ENCODE measurements around the gene PIGQ. TPM values are rescaled to one million over a fixed set of nuclear protein-coding genes. Genes with fewer than 3 reads are reported as not detected.

Gene PIGQ
- total RNA-seq, 1 experiment from 2014 or later, result 45.6 TPM

- no peaks in the 10 kb centered on the region for H3K4me1 Mint-ChIP-seq (ENCODE audit: insufficient read depth, unreplicated experiment)
- no peak for DNase-seq (ENCODE audit: unreplicated experiment)
- no peaks in the 10 kb centered on the region for H3K36me3 Mint-ChIP-seq (ENCODE audit: insufficient read depth, unreplicated experiment)
- no peak for TF ChIP-seq CTCF (IDR thresholded peaks at IDR 0.05; ENCODE audit: unreplicated experiment)
- intact Hi-C loops (cut with micrococcal nuclease), result no loop called here
- H3K27ac Mint-ChIP-seq (ENCODE audit: low read depth, unreplicated experiment), result no peak overlapping the region
- no peaks in the 10 kb centered on the region for H3K9me3 Mint-ChIP-seq (ENCODE audit: unreplicated experiment)
- POLR2A ChIA-PET, result no interaction called here
- H3K27me3 Mint-ChIP-seq (ENCODE audit: insufficient read depth, unreplicated experiment), result no peaks in the 10 kb centered on the region
- CTCF ChIA-PET, result no interaction called here
- no TSS peak for BruUV-seq (replicated peaks)
- no peak overlapping the region for H3K4me3 Mint-ChIP-seq (ENCODE audit: unreplicated experiment)
These were observed 13.1 kb upstream of the PIGQ start for GRCh38 chr16:556474-557173.

GRCh38 chr16:557463-558297 lies 12.1 kb upstream of the PIGQ start:
- BruUV-seq (replicated peaks), result no TSS peak
- no peak for TF ChIP-seq CTCF (IDR thresholded peaks at IDR 0.05; ENCODE audit: unreplicated experiment)
- POLR2A ChIA-PET, result interaction anchor here (0.6 kb wide), 1 partner anchor 470 kb away, joined by 3 read pairs; no protein-coding TSS in a partner anchor
- Mint-ChIP-seq H3K27ac (ENCODE audit: low read depth, unreplicated experiment) (no peak overlapping the region), H3K9me3 (ENCODE audit: unreplicated experiment) (no peaks in the 10 kb centered on the region), H3K4me3 (ENCODE audit: unreplicated experiment) (no peak overlapping the region), H3K4me1 (ENCODE audit: insufficient read depth, unreplicated experiment) (no peaks in the 10 kb centered on the region), H3K27me3 (ENCODE audit: insufficient read depth, unreplicated experiment) (no peaks in the 10 kb centered on the region), H3K36me3 (ENCODE audit: insufficient read depth, unreplicated experiment) (no peaks in the 10 kb centered on the region)
- DNase-seq (ENCODE audit: unreplicated experiment), result no peak
- CTCF ChIA-PET, result no interaction called here
- intact Hi-C loops (cut with micrococcal nuclease), result no loop called here

- intact Hi-C loops (cut with micrococcal nuclease), result no loop called here
- Mint-ChIP-seq H3K27me3 (ENCODE audit: insufficient read depth, unreplicated experiment) (no peaks in the 10 kb centered on the region), H3K9me3 (ENCODE audit: unreplicated experiment) (no peaks in the 10 kb centered on the region), H3K27ac (ENCODE audit: low read depth, unreplicated experiment) (no peak overlapping the region), H3K4me3 (ENCODE audit: unreplicated experiment) (no peak overlapping the region), H3K36me3 (ENCODE audit: insufficient read depth, unreplicated experiment) (no peaks in the 10 kb centered on the region), H3K4me1 (ENCODE audit: insufficient read depth, unreplicated experiment) (no peaks in the 10 kb centered on the region)
- DNase-seq (ENCODE audit: unreplicated experiment), result no peak
- BruUV-seq (replicated peaks), result no TSS peak
- TF ChIP-seq CTCF (IDR thresholded peaks at IDR 0.05; ENCODE audit: unreplicated experiment), result no peak
- ChIA-PET CTCF (interaction anchor here (0.6 kb wide), 1 partner anchor 123 kb away, joined by 3 read pairs; no protein-coding TSS in a partner anchor), POLR2A (interaction anchor here (0.6 kb wide), 1 partner anchor 470 kb away, joined by 3 read pairs; no protein-coding TSS in a partner anchor)
These were observed 11.3 kb upstream of the PIGQ start for GRCh38 chr16:558298-559020.

- H3K9me3 Mint-ChIP-seq (ENCODE audit: unreplicated experiment), result no peaks in the 10 kb centered on the region
- no peak for TF ChIP-seq CTCF (IDR thresholded peaks at IDR 0.05; ENCODE audit: unreplicated experiment)
- intact Hi-C loops (cut with micrococcal nuclease), result no loop called here
- H3K4me3 Mint-ChIP-seq (ENCODE audit: unreplicated experiment), result no peak overlapping the region
- BruUV-seq (replicated peaks), result no TSS peak
- no peaks in the 10 kb centered on the region for H3K36me3 Mint-ChIP-seq (ENCODE audit: insufficient read depth, unreplicated experiment)
- no peaks in the 10 kb centered on the region for H3K27me3 Mint-ChIP-seq (ENCODE audit: insufficient read depth, unreplicated experiment)
- H3K4me1 Mint-ChIP-seq (ENCODE audit: insufficient read depth, unreplicated experiment), result no peaks in the 10 kb centered on the region
- H3K27ac Mint-ChIP-seq (ENCODE audit: low read depth, unreplicated experiment), result no peak overlapping the region
- no peak for DNase-seq (ENCODE audit: unreplicated experiment)
- ChIA-PET POLR2A (no interaction called here), CTCF (interaction anchor here (0.6 to 0.7 kb wide), 2 partner anchors 9 to 124 kb away, joined by 3 read pairs; no protein-coding TSS in a partner anchor)
These were observed 10.8 kb upstream of the PIGQ start for GRCh38 chr16:559021-559380.
